ENCODE results near the gene CENPVL2.
"Not testable (repeated sequence)": the region's sequence is repeated elsewhere in the genome, so short reads cannot be mapped to it uniquely, and the experiment has no call there.

Gene CENPVL2

DNA sequence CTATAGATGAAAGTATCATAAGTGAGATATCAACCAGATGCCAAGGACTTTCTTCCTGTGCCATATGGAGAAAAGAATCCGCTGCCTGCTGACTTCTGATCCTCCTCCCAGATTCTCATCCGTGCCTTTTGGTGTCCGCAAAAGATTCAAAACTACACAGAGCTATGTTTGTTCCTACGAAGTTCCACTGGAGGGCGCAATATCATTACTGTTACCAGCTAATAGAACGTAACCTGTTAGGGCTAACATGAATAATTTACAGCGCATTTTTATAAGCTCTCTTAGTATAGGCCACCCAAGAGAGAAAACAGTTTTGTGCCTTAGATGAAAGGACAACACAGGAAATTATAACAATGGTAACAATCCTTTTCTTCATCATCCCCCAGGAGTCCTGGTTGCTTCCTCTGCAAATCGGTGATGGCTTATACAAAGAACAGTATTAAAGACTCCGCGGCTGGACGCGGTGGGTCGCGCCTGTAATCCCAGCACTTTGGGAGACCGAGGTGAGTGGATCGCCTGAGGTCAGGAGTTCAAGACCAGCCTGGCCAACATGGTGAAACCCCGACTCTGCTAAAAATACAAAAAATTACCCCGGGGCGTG is 41.1 kb downstream of the CENPVL2 start:
- Histone ChIP-seq H3K27me3 (replicated peaks; ENCODE audit: control insufficient read depth, insufficient read depth, low read length) (peaks cover 63% of the 10 kb centered on the region), H3K9me3 (ENCODE audit: control insufficient read depth, low read length) (no peaks in the 10 kb centered on the region), H3K9ac (ENCODE audit: low read length) (no peak overlapping the region), H3K4me1 (ENCODE audit: control insufficient read depth, insufficient read depth, low read length) (no peaks in the 10 kb centered on the region), H3K36me3 (ENCODE audit: control insufficient read depth, insufficient read depth, low read length, severe bottlenecking) (no peaks in the 10 kb centered on the region), H3K4me3 (ENCODE audit: low read length) (no peak overlapping the region)
- DNase-seq (ENCODE audit: low read depth), result peak; percentile 74

- not testable (repeated sequence) for H3K4me1 ChIP-seq (ENCODE audit: control insufficient read depth, insufficient read depth, low read length); H3K9me3 ChIP-seq (ENCODE audit: control insufficient read depth, low read length); H3K36me3 ChIP-seq (ENCODE audit: control insufficient read depth, insufficient read depth, low read length, severe bottlenecking); DNase-seq (ENCODE audit: low read depth); H3K9ac ChIP-seq (ENCODE audit: low read length); H3K4me3 ChIP-seq (ENCODE audit: low read length)
- peaks cover 57% of the 10 kb centered on the region for H3K27me3 ChIP-seq (replicated peaks; ENCODE audit: control insufficient read depth, insufficient read depth, low read length)
Observed at GRCh38 chrX:51636511-51636910, 46.1 kb downstream of the CENPVL2 start.

All from adipocyte (in vitro differentiated cells).